LoVo (cell line): ENCODE results near the gene MYO5C.

Experiments used
- DNase-seq: peaks from one replicate; pipeline ENCODE4 v3.0.0-alpha.2; 2016; ENCODE audit warnings: low spot score

MYO5C gene, protein sequence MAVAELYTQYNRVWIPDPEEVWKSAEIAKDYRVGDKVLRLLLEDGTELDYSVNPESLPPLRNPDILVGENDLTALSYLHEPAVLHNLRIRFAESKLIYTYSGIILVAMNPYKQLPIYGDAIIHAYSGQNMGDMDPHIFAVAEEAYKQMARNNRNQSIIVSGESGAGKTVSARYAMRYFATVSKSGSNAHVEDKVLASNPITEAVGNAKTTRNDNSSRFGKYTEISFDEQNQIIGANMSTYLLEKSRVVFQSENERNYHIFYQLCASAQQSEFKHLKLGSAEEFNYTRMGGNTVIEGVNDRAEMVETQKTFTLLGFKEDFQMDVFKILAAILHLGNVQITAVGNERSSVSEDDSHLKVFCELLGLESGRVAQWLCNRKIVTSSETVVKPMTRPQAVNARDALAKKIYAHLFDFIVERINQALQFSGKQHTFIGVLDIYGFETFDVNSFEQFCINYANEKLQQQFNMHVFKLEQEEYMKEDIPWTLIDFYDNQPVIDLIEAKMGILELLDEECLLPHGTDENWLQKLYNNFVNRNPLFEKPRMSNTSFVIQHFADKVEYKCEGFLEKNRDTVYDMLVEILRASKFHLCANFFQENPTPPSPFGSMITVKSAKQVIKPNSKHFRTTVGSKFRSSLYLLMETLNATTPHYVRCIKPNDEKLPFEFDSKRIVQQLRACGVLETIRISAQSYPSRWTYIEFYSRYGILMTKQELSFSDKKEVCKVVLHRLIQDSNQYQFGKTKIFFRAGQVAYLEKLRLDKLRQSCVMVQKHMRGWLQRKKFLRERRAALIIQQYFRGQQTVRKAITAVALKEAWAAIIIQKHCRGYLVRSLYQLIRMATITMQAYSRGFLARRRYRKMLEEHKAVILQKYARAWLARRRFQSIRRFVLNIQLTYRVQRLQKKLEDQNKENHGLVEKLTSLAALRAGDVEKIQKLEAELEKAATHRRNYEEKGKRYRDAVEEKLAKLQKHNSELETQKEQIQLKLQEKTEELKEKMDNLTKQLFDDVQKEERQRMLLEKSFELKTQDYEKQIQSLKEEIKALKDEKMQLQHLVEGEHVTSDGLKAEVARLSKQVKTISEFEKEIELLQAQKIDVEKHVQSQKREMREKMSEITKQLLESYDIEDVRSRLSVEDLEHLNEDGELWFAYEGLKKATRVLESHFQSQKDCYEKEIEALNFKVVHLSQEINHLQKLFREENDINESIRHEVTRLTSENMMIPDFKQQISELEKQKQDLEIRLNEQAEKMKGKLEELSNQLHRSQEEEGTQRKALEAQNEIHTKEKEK (N-terminal part only)

GRCh38 chr15:52295421-52296001 is at the start of gene MYO5C:
MYO5C (minus strand) TSS chr15:52295804; CDS start chr15:52295636, 168 bp downstream.
- peak; percentile 93 for DNase-seq

DNA sequence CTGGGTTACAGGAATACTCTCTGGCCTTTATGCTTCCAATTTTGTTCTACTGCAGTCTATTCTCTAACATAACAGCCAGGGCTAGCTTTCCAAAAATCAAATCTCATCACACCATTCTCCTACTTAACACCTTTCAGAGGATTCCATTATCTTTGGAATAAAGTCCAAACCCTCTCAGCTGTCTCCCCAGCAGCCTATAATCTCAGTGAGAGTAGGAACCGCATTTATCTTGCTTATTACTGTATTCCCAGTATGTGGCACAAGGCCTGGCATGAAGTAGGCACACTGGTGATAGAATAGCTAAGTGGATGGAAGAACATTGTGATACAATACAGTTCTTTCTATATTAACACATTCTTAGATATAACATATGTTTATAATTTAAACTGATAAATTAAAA is 49.0 kb upstream of the MYO5C start:
- DNase-seq: no peak

DNA sequence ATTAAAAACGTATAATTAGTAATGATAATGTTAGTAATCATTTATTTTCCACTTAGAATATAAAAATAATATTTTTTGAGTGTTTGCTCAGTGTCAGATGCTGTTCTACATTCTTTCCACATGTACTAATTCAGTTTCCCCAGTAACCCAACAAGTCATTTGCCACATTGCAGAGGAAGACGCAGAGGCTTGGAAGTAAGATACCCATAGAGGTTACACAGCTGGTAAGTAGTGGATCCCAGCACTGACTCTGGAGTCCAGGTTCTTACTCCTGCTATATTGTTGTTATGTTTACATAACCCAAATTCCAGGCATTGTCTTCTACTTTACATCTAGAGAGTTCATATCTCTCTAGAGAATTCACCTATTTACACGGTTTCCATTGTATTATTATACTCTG is 48.2 kb upstream of the MYO5C start:
- DNase-seq: no peak

GRCh38 chr15:52340093-52340492 is 44.5 kb upstream of the MYO5C start:
- DNase-seq: no peak

DNA sequence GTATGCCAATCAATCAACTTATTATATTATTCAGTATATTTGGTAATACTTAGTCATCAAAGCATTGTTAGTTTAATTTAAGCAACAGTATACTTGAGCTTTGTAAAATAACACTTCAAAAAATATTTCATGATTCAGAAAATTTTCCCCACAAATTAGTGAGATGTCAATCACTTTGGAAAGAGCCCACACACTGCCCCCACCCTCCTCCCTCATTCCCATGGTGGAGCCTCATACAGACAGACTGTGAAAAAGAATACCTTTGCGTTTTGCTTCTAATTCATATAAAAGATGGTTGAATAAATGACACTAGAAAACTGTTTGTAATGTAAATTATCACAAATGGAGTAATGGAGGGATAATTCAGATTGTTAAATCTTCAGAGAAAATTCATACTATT is 43.3 kb upstream of the MYO5C start:
- no peak for DNase-seq

GRCh38 chr15:52338058-52338457 is 42.5 kb upstream of the MYO5C start:
- DNase-seq: no peak

DNA sequence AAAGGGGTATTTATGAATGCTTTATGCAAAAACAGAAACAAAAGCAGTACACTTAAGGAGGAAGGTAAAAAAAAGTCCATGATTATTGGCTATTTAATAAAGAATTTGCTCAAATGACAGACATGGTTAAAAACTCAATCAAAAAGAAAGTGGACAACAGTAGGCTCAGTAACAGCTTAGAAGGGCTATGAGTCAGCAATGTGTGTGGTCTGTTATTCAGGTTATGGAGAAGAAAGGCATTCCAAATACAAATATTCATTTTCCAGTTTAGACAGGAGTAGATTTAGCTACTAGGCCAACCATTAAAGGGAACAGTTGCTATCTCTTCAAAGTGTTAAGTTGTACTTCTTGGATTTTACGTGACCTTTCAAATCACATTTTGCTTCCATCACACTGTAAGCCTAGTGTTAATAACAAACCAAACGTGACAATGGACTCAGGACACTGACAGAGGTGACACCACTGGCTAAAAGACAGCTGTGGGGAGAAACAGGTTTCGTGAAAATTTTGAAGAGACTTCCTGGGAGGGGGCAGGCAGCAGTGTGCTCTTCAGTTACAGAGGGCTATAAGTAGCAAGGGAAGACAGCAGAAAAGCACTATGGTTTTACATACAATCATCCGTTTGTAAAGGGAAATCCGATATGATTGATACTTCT is 41.7 kb upstream of the MYO5C start:
- peak; percentile 24 for DNase-seq

- no peak for DNase-seq
These were observed 40.9 kb upstream of the MYO5C start for GRCh38 chr15:52336529-52336928.

DNA sequence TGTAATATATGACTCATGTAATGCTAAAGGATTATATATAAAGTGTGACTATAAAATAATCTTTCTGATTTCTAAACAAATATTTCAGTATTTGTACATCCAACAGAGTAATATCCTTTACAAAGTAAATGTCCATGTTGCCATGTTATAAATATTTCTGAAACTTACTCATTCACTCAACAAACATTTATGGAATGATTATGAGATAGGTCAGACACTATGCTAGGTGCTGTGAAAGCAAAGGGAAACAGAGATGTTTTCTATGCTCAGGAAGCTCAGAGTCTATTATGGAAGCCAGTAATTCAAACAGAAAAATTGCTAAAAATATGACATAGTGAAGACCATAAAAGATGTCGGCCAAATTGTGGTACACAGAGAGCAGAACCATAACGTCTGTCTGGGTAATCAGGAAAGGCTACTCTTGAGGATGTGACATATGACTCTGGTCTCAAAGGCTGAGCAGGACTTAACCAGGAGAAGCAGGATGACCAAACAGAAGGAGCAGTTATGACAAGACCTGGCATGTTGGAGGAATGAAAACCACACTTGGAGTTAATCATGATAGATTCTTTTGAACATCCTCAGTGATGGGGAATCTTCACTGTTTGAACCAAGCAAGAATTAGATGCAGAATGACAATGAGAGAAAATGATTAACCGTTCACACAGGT is 39.0 kb upstream of the MYO5C start:
- DNase-seq: no peak

- peak; percentile 27 for DNase-seq
These were observed 36.1 kb upstream of the MYO5C start for GRCh38 chr15:52331490-52332240.

GRCh38 chr15:52329987-52330386 is 34.4 kb upstream of the MYO5C start:
- no peak for DNase-seq

GRCh38 chr15:52329150-52329549 is 33.5 kb upstream of the MYO5C start:
- no peak for DNase-seq

DNA sequence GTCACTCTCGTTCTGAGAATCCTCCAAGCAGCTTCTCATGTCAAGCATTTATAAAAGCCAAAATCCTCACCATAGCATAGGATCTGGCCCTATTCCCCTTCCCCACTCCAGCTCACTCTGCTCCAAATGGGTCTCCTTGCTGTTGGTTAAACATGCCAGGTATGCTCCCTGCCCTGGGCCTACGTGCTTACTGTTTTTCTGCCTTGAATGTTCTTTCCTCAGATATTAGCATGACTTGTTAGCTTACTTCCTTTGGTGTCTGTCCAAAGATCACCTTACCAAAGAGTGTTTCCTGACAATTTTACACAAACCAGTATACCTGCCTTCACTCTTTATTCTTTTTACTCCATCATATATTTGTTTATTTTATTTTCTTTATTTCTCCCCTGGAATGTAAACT is 33.1 kb upstream of the MYO5C start:
- DNase-seq: no peak

GRCh38 chr15:52326756-52327155 is 31.2 kb upstream of the MYO5C start:
- no peak for DNase-seq

- DNase-seq: no peak
These were observed 28.5 kb upstream of the MYO5C start for GRCh38 chr15:52324109-52324508.

GRCh38 chr15:52318729-52319500 is 23.3 kb upstream of the MYO5C start:
- DNase-seq: no peak

GRCh38 chr15:52317688-52318087 is 22.1 kb upstream of the MYO5C start:
- DNase-seq: no peak

DNA sequence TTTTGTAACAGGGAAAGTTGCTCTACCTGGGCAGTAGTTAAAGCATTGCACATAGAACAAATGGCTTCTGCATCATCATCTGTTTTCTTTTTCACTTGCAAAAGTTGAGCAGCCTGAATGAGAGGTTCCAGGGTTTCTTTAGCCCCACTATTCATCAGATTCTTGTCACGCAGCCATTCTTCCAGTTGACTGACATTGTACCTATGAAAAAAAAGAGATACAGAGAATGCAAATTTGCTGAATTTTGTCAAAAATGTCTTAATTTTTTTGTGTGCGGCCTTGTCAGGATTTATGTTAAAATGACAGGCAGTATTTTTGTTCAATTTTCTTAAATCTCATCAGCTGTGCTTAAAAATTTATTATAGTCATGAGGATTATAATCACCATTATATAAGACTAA is 21.4 kb upstream of the MYO5C start:
- DNase-seq: no peak

- DNase-seq: no peak
These were observed 13.5 kb upstream of the MYO5C start for GRCh38 chr15:52309154-52309548.
